Cerebellar nuclear complex (tissue), 1 donor: ENCODE measurements around the gene BBX.

ENCODE experiments used
- DNase-seq, 2 experiments: peaks; one replicate each; lab custom pipeline; 2025; lab: John Stamatoyannopoulos, UW

The BBX gene

DNA sequence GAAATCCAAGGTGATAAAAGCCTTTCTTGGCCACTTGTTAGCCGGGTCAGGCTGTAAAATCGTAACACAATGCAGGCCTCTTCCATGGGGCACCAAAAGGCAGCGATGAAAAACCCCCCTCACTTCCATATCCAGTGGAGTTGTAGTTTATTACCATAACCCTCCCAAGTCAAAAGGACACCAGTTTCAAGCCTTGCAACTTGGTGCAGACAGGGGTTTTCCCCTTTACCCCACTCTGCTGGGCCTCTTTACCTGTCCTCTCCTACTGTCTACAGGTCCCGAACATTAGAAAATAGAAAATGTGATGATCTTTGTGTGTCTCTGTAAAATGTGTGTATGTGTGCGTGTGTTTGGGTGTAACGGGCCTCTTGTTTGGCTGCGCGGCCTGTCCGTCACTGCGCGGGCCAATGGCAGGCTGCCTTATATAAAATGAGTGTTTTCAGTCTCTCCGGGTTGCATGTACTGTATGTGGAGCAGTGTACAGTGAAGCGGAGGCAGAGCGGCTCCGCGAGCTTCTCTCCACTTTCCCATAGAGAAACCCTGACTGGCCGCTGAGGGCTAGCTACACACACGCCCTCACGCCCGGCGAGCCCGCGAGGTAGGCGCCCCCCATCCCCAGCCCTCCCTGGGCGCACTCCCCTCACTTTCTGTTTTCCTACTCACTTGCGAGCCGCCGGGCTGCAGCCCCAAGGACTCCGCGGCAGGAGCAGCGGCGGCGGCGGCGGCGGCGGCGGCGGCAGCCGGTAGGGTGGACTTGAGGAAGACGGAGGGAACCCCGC lies at the start of gene BBX:
Gene BBX, plus strand, starts transcription at position 453 of the 779 bp plus-strand sequence. CDS start 187,499 bp downstream, outside the sequence.
- peak; percentile 42 to 93 for DNase-seq

DNA sequence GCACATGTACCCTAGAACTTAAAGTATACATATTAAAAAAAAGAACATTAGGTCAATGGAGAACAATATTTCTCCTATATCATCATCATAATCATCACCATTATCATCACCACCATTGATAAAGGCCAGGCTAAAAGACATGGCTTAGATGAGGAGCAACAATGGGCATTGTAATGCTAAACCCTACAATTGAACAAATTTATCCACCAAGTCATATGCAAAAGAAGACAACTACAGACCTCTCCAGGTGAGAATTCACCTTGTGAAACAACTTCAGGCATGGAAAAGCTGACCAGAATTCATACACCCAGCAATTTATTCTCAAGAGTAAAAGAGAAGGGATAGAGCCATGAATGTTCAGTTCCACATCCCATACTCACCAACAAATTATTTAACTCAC lies 46.3 kb upstream of the BBX start:
- DNase-seq = no peak

DNA sequence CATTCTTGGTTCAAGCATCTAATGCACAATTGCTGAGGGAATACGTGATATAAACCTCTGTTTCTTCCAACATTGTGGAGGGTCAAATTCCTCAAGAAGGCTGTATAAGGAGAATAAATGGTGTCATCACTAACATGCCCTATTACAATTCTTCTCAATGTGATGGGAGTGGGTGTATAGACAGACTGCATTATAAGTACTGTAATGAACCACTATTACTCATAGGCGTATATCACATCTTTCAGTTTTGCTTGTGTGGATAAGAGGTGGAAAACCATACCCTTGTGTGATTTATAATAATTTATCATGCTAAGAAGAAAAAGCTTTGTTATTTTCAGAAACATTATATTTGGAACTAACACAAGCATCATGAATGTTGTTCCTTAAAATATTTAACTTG lies 35.3 kb upstream of the BBX start:
- DNase-seq = no peak

DNA sequence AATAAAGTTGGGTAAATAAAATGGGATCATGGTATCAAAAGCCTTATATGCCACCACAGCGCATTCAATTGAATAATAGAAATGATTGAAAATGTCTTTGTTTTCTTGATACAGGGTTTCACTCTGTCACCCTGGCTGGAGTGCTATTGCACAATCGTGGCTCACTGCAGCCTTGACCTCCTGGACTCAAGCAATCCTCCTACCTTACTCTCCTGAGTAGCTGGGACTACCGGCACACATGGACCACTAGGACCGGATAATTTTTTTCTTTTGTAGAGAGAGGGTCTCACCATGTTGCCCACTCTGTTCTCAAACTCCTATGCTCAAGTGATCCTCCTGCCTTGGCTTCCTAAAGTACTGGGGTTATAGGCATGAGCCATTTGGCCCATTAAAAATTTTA lies 33.8 kb upstream of the BBX start:
- DNase-seq = no peak

DNA sequence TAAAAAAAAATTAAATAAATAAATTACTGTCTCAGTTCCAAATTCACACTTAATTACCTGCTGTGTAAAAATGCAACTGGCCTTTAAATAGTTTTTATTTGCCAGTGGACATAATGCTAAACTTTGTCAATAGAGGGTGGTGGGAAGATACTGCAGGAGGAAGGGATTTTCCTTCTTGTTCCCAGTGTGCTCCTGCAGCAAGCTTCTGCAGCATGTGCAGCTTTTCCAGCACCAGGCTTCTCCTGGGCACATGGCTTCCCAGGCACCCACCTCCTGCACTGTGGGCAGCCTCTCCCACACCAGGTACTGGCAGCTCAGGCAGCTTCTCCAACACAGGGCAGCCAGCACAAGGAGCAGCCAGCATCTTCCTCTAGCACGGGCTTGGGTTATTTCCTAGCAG lies 29.6 kb upstream of the BBX start:
- DNase-seq = no peak

DNA sequence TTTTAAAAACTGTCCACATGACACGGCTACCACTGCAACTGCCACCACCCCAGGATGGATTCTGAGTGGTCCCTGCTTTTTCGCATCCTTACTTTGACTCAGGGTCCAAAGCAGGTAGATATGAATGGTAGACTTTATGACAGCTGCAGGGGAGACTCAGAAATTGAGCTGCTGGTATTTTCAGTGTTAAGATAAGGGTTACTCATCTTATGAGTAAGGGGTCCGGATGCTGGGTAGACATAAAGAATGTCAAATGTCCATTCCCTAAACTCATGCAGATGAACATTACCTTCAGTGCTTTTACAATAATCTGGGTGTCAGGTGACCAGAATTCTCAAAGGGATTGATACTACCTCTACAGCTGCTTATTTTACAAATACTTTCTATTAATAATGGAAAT lies 25.9 kb upstream of the BBX start:
- DNase-seq = no peak

DNA sequence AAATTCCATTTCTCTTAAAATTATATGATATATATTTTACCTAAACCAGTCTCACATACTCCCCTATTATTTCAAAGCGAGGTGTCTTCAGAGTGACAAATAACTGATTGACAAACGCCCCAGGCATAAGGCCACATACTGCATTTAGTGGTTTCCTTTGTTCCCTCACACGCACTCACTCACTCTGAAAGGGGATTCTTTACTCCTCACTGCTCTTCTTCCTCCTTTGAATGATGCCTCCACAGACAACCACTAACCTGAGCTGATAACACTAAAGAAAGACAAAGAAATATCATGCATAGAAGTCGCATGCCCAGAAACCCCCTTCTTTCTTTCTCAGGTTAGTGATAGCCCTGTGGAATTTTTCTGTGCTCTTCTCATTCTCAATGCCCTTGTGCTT lies 24.1 kb upstream of the BBX start:
- DNase-seq = no peak

DNA sequence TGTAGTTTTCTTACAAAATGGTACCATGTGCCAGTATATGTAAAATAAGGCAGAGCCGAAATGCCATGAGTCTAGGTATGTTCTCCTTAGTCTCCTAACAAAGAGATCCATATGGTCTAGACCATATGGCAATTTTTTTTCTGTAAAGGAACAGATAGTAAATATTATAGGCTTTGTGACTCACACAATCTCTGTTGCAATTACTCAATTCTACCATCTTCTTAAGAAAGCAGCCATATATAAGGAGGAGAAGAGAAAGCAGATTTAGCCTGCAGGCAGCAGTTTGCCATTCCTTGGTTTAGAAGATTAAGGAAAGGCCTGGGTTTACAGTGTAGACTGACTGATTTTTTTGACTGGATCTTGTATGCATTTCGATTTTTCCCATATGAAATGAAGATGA lies 16.3 kb upstream of the BBX start:
- no peak for DNase-seq

DNA sequence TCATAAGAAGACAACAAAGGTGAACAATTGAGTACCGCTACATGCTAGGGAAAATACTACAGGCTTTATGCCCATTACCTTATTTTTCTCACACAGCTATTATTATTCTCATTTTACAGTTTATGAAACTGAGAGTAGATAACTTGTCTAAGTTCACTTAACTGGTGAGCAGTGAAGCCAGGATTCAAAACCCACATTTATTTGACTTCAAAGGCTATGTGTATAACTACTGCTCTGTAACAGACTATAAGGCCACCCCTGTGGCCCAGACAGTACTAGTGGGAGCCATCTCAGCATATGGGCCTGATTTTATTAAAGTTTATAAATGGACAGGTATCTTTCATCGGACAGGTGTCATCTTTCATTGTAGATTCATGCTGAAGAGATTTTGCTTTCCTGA lies 14.4 kb upstream of the BBX start:
- no peak for DNase-seq

DNA sequence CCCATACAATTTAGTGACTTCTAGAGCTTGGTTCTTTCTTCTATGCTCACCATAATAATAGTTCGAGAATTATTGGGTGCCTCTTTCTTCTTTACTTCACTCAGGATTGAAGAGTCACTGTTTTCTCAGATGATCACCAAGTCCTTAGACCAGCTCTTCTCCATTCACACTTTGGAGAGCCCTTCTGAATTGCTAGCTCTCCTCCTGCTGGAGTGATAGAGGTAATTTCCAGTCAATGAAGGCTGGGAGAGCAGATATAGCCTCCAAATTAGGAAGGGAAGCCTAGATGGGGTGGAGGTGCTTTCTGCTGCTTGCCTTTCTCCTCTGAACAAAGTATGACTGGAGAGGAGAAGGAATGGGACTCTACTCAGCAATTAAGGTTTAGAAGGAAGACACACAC lies 10.7 kb upstream of the BBX start:
- DNase-seq = no peak

DNA sequence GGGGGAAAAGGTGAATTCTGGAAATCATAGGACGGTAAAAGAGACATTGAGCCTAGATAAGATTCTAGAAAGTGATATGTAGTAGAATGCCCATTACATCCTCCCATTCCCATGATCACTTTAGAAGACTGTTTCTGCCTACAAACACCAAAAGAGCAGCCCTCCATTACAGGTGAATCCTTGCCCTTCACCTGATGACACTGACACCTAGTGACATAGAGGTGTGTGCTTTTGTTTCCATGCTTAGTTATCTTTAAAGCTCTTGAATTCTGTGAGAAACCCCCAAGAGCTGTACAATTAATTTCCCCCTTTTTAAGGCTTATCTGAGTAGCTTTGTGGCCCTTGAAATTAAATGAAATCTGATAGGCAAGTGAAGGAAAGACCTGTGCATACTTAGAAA lies 8.3 kb upstream of the BBX start:
- DNase-seq = no peak

DNA sequence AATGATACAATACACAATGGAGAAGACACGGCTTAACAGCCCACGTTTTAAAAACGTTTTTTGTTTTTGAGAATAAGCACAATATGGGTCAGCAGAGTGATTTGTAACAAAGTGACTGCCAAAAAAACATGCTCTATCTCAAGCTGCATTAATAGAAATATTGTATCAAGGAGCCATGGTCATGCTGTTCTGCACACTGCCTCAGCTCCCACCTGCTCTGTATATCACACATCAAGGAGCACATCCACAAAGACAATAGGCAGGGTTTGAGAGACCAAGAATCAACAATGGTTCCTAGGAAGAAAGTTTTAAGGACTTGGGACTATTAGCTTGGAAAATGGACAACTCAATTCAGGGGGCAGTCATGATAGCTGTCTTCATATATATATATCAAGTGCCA lies 6.3 kb upstream of the BBX start:
- DNase-seq = no peak

DNA sequence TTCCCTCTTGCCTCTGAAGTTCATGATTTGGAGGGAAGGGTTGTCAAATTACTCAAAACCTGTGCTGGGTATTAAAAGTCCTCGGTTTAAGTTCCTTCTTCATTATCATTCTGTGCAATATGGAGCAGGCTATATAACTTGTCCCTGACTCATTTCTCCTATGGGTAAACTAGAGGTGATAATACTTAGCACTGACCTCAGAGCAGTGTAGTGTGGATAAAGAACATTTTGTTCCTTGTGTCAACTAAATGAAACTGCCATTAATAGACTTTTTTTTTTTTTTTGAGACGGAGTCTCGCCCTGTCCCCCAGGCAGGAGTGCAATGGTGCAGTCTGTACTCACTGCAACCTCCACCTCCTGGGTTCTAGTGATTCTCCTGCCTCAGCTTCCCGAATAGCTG lies 2.2 kb upstream of the BBX start:
- no peak for DNase-seq

DNA sequence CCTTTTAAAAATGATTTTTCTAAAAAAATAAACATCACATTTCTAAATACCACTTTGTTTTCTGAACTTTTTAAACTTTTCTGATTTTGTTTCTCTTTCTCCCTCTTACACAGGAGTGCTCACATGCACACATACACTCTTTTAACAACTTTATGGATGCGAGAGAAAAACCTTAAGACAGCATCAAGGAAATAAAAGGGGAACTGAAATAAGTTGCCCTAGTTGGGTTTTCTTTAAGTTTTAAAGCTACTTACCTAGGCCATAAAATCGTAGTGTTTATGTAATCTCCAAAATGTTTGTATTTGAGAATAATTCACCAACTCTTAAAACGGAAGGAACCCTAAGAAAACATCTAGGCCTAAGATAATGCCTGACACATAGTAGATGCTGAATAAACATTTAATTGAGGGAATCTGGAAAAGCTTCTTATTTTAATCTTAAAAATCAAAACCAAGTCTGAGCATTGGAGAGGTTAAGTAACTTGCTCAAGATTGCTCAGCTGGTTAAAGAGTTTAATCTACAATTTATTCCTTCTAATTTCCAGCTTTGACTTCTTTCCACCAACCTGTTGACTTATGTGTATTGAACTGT lies 1.2 kb upstream of the BBX start:
- DNase-seq = no peak

DNA sequence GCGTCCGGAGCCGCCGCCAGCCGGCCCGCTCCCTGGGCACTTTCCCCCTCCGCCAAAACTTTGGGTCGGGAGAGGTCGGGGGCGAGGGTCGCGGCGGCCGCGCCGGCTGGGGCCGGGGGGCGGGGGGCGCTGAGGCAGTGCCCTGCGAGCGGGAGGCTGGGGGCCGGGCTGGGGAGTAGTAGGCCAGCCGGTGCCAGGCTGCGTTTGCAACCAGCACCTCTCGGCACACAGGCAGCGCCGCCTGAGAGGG lies 452 bp downstream of the BBX start:
- DNase-seq = no peak

DNA sequence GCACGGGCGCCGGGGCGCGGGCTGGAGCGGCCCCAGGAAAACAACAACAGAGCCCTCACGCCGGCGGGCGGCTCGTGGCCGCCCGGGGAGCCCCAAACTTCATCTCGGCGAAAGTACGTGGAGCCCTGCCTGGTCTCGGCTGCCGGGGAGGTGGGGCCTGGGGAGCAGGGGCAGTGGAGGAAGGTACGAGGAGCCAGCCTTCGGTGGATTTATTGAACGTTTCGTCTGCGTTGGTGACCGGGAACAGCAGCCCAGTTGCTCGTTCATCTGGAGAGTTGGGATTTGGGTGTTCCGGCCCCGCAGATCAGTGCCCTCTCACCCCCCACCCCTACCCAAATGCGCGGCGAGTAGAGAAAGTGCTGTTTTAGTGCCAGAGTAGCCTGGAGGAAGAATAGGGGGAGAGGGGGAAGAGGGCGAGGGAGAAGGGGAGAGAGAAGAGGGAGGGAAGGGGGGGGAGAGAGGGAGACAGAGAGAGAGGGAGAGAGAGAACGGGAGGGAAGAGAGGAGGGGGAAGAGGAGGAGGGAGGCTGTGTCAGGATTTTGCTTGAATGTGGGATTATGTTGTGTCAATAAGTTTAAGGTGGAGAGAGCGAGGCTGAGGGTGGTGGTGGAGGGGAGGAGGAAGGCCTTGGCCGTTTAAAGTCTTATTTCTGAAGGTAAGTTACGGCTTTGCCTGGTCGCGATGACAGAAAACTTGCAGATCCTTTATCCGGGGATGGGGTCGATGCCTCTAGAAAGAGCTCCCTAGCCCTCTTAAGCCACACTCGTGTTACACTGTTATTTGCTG lies 970 bp downstream of the BBX start:
- DNase-seq = no peak

DNA sequence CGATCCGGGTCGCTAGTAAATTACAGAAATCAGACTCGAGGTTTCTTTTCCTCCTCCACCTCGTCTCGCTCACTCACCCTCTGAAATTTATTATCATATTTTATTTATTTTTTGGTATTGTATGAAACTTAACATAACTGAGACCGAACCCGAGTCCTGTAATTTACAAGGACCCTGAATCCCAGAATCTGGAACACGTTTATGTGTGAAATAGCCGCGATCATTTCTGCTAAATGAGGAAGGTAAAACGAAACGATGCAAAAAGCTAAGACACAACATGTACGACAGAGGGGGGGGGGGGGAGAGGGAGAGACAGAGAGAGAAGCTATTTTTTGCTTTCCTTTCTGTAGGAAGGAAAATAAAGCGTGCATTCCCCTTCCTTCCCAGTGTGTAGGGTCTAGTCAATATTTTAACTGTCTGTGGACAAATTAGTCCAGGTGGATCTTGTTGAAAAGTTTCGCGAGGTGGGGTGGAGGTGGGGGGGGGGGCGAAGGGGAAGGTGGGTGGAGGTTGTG lies 1.6 kb downstream of the BBX start:
- no peak for DNase-seq

DNA sequence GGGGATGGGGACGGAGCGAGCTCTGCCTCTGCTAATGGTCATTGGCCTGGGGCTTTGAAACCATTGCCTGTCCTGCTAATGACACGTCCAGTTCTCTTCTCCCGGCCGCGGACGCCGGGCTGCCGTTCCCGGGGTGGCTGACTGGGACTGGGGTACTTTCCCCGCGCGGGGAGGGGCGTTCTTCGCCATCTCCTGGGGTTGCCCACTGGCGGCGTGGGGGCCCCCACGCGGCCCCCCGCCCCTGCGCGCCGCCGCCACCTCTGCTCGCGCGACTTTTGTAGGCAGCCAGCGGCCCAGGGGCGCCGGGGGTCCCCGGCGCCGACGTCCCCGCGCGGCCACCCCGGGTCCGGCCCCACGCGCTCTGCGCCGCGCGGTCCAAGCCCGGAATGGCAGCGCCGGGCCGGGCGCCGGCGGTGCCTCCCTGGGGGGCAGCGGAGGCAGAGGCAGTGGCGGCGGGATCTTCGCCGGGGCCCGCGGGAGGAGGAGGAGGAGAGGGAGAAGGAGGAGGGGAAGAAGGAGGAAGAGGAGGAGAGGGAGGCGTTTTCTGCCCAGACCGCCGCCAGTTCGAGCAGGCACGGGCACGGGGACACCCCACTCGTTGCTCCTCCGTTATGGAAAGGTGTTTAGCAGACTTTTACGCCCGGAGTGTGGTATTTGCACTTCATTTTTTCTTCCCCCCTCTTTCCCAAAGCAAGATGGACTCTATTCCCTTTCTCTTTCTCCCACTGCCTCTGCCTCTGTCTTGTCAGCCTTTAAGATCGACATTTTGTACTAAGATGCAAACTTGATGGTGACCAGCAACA lies 2.3 kb downstream of the BBX start:
- no peak for DNase-seq

DNA sequence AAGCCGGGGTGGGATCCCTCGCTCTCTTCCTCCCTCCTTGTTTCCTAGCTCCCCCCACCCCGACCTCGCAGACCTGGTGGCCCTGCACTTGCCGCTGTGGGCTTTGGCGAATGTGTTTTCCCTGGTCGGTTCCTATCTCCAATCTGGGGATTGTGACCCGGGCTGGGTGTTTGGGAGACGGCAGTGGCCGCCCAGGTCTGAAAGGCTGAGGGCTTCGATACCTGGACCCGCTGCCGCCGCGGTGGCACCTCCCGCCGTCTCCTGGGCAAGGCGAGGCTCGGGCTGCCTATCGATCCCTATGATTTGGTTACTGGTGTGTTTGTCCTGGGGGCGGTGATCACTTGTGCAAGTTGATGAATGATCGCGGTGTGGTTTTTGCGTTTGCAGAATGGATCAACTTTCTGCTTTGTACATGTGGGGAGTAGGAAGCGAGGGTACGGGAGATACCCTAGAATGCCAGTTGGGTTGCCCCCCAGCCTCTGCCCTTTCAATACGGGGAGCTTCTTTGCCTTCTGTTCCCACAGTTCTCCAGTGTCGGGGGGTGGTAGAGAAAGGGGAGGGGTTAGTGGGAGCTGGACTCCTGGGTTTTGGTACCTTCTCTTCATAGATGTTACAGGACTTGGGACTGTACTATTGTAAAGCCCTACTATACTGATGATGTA lies 3.0 kb downstream of the BBX start:
- DNase-seq = no peak

DNA sequence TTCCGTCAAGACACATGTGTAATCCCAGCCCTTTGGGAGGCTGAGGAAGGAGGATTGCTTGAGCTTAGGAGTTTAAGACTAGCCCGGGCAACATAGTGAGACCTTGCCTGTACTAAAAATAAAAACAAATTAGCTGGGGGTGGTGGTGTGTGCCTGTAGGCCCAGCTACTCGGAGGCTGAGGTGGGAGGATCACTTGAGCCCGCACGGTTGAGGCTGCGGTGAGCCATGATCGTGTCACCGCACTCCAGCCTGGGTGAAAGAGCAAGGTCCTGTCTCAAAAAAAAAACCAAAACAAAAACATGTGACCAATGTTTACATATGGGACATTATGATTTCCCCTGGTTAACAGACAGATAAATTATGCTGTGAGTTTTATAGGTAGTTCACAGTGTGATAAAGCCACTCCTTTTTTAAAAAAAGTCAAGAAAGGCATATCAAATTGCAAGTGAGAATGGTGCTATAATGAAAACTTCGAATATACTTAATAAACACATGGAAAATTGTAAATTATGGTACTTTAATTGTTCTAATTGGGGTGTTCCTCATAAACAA lies 9.2 kb downstream of the BBX start:
- no peak for DNase-seq

DNA sequence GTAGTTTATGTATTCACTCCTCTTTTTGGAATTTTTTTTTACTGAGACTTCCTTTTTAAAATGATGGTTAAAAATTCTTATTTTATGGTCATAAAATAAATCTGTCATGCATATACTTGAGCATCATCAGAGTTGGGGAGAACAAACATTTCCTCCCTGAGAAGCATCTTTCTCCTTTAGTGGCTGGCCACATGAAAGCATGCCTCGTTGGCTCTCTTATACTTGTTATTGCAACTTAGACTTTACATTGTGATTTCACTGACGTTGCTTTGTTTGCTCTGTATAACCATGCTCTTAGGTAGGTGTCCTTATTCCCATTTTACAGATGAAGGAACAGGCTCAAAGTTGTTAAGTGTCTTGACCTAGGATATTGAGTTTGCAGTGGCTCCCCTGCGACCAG lies 18.1 kb downstream of the BBX start:
- DNase-seq = no peak

DNA sequence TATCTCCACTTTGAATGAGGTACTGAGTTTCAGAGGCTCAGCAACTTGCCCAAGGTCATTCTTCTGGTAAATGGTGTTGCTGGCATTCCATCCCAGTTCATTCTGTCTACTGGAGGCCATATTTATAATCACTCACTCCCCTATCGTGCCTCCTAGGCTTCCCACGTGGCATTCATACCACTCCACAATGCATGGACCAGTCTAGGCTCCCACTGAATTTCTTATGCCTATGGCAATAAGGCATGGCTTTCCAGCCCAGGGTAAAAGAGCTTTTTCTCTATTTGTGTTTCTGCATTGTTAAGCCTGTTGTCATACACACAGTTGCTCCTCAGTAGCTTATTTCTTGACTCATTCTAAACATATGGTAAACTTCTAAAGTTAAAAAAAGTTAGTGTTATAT lies 19.9 kb downstream of the BBX start:
- DNase-seq = no peak
